ENCODE measurements around the gene COQ7.
A peak's percentile ranks its signal among the peaks of the same experiment; 100 is the strongest.

COQ7 gene

DNA sequence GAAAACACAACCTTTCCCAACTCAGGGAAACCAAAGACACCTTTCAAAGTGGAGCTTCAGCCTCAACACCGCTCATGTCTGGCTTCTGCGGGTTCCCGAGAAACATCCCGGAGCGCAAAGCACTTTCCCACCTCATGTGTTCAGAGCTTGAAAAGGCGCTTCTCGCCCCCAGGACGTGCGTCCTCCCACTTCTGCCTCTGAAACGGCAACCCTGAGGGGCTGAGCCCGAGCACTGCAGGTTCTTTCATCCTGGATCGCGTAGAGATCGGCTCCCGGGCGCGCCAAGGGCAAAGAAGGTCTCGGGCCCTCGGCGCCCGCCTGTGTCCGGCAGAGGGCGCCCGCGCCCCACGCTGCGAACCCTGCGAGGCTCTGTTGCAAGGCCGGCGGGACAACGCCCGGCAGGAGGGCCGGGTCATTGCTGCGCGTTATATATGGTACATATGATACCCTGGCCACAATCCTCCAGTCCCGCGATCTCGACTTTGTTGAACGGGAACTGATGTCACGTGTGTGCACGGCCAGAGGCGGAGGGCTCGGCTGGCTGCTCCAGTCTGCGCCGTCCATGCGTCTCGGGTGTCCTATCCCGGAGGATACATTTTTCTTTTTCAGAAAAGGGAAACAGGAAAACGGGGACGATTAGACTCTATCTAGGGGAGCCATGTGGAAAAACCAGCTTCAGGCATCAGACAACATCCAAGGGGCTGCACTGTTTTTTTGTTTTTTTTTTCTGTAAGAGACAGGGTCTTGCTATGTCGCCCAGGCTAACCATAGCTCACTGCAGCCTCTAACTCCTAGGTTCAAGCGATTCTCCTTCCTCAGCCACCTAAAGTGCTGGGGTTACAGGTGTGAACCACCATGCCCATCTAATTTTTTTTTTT is 19.1 kb downstream of the COQ7 start:
- DNase-seq: peak; percentile 96 to 98

- DNase-seq: no peak
Observed at GRCh38 chr16:19088341-19088916, 21.0 kb downstream of the COQ7 start.

DNA sequence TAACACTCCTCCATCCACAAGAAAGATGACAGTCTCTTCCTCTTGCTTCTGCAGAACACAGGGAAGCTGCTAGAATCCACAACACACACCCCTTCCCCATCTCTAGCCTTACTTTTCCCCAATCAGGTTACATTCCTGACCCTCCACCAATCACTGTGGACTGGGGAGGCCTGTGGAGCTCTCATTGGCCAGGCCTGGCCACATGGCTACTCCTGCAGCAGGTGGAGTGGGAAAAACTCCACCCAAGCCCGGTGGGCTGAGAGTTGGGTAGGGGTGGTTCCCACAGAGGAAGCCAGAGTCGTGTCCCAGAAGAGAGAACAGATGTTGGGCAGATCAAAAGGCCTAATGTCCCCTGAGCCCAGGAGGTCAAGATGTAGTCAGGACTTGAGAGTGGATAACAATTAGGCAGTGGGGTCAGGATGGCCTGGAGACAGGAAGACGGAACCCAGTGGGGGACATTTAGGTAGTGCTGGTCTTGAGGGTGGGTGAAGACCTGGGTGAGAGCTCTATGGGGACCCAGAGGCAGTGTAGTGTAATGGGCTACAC is 22.1 kb downstream of the COQ7 start:
- no peak for DNase-seq

GRCh38 chr16:19090916-19091315 is 23.5 kb downstream of the COQ7 start:
- no peak for DNase-seq

GRCh38 chr16:19092653-19093410 is 25.4 kb downstream of the COQ7 start:
- DNase-seq: no peak

DNA sequence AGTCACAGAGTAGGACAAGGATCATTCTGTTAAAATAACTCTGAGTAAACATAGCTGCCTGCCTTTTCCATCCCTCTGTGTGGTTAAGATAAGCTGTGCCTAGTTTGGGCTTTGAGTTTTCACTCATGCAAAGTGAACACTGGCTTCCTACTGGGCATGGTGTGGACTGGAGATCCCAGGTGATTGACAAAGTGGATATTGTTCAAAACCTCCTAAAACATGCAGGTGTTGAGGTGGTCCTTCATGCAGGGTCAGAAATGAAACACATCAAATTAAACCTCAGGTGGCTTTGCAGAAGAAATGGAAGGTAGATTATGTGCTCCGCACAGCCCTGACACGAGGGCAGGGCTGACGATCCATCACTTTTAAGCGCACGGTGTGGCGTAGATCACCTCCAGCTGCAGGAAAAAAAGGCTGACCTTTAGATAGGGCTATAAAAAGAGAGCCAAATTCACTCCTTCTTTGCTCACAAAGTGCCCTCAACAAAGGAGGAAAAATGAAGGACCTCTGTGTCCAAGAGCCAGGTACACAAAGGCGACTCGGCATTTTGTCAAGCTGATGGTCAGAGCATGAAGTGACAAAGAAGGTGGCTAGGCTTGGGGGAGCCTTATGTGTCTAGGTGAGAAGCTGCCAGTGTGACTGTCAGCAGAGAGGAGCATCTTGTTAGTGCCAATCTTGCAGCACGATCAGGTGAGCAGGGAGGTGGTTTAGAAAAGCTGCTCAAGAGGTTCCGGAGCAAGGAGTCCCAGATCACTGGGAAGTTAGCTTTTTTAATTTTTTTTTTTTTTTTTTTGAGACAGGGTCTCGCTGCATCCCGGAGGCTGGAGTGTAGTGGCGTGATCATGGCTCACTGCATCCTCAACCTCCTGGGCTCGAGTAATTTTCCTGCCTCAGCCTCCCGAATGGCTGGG is 26.5 kb downstream of the COQ7 start:
- DNase-seq: no peak

DNA sequence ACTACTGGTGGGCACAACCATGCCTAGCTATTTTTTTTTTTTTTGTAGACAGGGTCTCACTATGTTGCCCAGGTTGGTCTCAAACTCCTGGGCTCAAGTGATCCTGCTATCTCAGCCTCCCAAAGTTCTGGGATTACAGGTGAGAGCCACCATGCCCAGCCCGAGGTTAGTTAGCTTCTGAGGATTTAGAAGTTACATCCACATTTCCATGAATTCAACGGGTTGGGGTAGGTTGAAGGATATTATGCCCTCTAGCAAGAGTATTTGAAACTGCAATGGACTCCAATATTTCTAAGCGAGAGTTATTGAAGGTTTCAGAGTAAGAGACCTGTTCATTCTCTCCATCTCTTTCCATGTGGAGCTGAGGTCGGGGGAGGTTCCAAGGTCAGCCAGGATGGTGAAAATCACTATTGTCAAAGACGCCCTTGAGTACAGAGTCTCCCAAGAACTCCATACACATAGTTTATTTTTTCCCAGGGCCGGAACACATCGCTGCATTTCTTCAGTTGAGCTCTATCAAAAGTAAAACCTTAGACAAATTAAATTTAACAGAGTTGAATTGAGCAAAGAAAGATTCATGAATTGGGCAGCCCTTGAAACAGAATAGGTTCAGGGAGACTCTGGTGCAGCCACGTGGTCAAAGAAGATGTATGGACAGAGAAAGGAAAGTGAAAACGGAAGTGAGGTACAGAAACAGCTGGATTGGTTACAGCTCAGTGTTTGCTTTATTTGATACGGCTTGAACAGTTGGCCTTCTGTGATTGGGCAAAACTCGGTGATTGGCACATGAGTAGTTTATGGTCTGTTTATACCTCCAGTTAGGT is 27.3 kb downstream of the COQ7 start:
- DNase-seq: peak in 1 of 2 experiments; percentile 14

DNA sequence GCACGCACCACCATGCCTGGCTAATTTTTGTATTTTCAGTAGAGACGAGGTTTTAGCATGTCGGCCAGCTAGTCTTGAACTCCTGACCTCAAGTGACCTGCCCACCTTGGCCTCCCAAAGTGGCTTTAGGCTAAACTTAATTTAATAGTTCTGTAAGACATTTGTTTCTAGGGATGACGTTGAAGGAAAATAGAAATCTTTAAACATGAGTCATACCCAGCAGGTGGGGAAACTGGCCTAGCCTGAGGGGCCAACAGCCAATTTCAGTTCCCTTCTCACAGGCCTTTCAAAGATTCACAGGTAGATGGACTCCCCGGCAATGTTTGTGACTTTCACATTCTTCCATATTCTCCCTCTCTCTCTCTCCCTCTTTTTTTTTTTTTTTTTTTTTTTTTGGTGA is 28.2 kb downstream of the COQ7 start:
- DNase-seq: no peak

GRCh38 chr16:19098173-19098572 is 30.8 kb downstream of the COQ7 start:
- no peak for DNase-seq

GRCh38 chr16:19102187-19102872 is 34.9 kb downstream of the COQ7 start:
- no peak for DNase-seq

DNA sequence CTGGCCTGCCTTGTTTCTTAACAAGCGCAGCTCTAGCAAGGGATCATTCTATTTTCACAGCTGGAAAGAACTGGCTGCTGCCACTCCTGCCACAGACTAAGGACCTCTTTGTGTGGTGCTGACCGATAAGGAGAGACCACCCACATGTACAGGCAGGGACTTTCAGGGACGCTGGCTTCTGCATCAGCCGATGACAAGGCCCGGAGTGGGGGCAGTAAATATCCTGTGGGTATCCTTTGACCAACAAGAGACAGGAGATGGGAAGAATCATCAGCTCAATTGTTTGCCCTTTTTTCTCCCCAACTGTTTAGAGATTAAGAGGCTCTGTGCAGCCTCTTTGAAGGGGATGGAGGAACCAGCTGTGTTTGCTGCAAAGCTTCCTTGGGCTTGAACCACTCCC is 37.2 kb downstream of the COQ7 start:
- no peak for DNase-seq

DNA sequence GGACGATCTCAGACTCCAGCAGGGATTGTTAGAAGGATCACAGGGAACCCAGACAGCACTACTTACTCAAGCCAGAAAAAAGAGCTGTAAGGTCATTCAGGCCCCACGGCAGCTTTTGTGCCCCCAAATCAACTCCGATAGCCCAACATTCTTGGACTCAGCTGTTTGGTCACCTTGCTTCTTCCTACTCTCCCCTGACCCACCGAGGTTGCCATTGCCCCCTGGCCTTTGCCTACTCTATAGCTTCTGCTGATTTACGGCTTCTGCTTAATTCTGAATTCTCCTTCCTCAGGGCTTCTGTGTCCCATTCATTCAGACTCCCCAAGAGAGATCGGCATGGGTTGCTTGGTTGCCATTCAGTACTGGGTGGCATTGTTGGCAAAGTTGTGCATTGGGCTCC is 37.7 kb downstream of the COQ7 start:
- DNase-seq: no peak

GRCh38 chr16:19105891-19106624 is 38.6 kb downstream of the COQ7 start:
- DNase-seq: no peak

- no peak for DNase-seq
Observed at GRCh38 chr16:19106625-19107020, 39.2 kb downstream of the COQ7 start.

DNA sequence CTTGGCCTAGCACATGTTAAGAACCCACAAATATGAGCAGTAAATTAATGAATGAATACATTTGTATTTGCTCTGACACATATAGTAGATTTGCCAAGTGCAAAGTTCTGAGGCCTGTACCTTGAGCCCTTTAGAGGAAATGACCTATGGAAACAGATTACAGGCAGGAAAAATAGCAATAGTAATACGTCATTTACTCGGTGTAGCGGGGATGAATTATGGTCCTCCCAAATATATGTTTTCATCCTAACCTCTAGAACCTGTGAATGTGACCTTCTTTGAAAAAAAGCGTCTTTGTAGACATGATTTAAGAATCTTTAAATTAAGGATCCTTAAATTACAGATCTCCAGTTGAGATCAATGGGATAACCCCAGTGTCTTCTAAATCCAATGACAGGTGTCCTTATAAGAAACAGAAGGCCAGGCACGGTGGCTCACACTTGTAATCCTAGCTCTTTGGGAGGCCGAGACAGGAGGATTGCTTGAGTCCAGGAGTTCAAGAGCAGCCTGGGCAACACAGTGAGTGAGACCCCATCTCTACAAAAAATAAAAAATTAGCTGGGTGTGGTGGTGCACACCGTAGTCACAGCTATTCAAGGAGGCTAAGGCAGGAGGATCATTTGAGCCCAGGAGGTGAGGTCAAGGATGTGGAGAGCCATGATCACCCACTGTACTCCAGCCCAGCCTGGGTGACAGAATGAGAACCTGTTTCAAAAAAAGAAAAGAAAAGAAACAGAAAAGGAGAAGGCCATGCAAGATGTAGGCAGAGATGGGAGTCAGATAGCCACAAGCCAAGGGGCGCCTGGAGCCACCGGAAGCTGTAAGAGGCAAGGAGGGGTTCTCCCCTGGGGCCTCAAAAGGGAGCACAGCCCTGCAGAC is 41.2 kb downstream of the COQ7 start:
- no peak for DNase-seq

GRCh38 chr16:19109288-19109664 is 41.9 kb downstream of the COQ7 start:
- no peak for DNase-seq

GRCh38 chr16:19110537-19111360 is 43.3 kb downstream of the COQ7 start:
- no peak for DNase-seq

- DNase-seq: no peak
Observed at GRCh38 chr16:19112099-19112407, 44.6 kb downstream of the COQ7 start.
